Mammary epithelial cell (primary cell): ENCODE measurements around the gene AQP7.
"Not testable (repeated sequence)": the region's sequence is repeated elsewhere in the genome, so short reads cannot be mapped to it uniquely, and the experiment has no call there.

Experiments
- EZH2 ChIP-seq: IDR thresholded peaks from 2 replicates; pipeline ENCODE4 v1.6.1; 2012; ENCODE audit warnings: low read length, inconsistent platforms, borderline replicate concordance
- TF ChIP-seq, protein P1 (sequence below), 2 donors: IDR thresholded peaks in 1 of 2; conservative IDR thresholded peaks in 1 of 2; 2 replicates each; pipeline ENCODE4 v1.5.1; 2011 to 2012; ENCODE audit warnings: inconsistent platforms in 2 of 2, low read length in 2 of 2, mild to moderate bottlenecking in 2 of 2, control low read depth in 1 of 2, low read depth in 1 of 2; ENCODE audit not compliant: insufficient read depth in 1 of 2; ENCODE audit errors: extremely low read depth in 1 of 2

GRCh38 chr9:33424492-33424891 lies 22.1 kb upstream of the AQP7 start:
- TF ChIP-seq, protein P1, sequence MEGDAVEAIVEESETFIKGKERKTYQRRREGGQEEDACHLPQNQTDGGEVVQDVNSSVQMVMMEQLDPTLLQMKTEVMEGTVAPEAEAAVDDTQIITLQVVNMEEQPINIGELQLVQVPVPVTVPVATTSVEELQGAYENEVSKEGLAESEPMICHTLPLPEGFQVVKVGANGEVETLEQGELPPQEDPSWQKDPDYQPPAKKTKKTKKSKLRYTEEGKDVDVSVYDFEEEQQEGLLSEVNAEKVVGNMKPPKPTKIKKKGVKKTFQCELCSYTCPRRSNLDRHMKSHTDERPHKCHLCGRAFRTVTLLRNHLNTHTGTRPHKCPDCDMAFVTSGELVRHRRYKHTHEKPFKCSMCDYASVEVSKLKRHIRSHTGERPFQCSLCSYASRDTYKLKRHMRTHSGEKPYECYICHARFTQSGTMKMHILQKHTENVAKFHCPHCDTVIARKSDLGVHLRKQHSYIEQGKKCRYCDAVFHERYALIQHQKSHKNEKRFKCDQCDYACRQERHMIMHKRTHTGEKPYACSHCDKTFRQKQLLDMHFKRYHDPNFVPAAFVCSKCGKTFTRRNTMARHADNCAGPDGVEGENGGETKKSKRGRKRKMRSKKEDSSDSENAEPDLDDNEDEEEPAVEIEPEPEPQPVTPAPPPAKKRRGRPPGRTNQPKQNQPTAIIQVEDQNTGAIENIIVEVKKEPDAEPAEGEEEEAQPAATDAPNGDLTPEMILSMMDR (conservative IDR thresholded peaks at IDR 0.05 in 1 of 2, IDR thresholded peaks at IDR 0.05 in 1 of 2; ENCODE audit: extremely low read depth in 1 of 2, insufficient read depth in 1 of 2, low read depth in 1 of 2, low read length in 2 of 2): not testable (repeated sequence)
- TF ChIP-seq EZH2: not testable (repeated sequence)
